ENCODE data around the gene CEP112. TPM values are rescaled to one million over a fixed set of nuclear protein-coding genes. Genes with fewer than 3 reads are reported as not detected.

Gene CEP112
- total and polyA plus RNA-seq, 2 of the 8 experiments (the other 6 are each of a cell fraction or from before 2014, with no cell fraction given): 0.62 to 3.1 TPM

DNA sequence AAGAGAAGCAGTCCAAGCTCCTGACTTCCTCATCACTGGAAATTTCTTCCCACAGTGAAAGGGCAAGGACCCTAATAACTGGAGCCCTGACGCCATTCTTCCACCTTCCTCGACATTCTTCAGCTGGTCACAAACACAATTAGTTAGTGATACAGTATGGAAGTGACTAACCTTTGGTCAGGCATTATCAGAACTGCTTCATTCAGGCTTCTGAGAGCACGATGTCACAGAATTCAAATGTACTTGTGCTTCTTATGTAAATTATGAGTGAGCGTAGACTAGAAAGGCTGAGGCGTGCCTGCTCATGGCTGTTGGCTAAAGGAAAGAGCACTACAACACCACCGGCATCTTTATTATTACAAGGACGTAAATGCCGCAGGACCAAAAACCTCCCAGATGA, 327.5 kb downstream of the CEP112 start:
- H3K9me3 ChIP-seq (ENCODE audit: insufficient read depth in 2 of 2, low read depth in 1 of 2, low read length in 1 of 2): peaks cover 0 to 18% of the 10 kb centered on the region in 2 experiments; a peak in 2 of 4 replicates
- no peak overlapping the region for H2BK5ac ChIP-seq (ENCODE audit: low read depth, low read length)
- no peak overlapping the region for H2BK12ac ChIP-seq (ENCODE audit: low read depth, low read length)
- H3K27ac ChIP-seq (ENCODE audit: low read depth, low read length): no peak overlapping the region
- no peak overlapping the region for H2BK15ac ChIP-seq (ENCODE audit: low read length)
- ChIA-PET POLR2A (ENCODE audit: partially characterized antibody) (no interaction called here), CTCF (ENCODE audit: partially characterized antibody) (interaction anchor here (0.6 to 1.6 kb wide), 4 partner anchors 8 to 634 kb away, joined by 3 to 5 read pairs (median 3); no protein-coding TSS in a partner anchor)
- no peaks in the 10 kb centered on the region for H3K36me3 ChIP-seq (ENCODE audit: control insufficient read depth in 2 of 4, insufficient read depth in 4 of 4, low read length in 3 of 4)
- H2AK5ac ChIP-seq (ENCODE audit: low read depth, low read length): no peak overlapping the region
- H3K14ac ChIP-seq (ENCODE audit: insufficient read length): no peak overlapping the region
- no peaks in the 10 kb centered on the region for H4K20me1 ChIP-seq (replicated peaks in 1 of 2; ENCODE audit: control insufficient read depth in 1 of 2, insufficient read depth in 2 of 2, low read length in 2 of 2)
- no peak overlapping the region for H4K5ac ChIP-seq (ENCODE audit: insufficient read length, low read depth, low read length)
- H3K56ac ChIP-seq (replicated peaks; ENCODE audit: insufficient read length, low read depth, low read length): no peak overlapping the region
- no peak overlapping the region for H2BK120ac ChIP-seq (replicated peaks; ENCODE audit: low read depth, low read length)
- no peaks in the 10 kb centered on the region for H3K4me1 ChIP-seq (replicated peaks in 1 of 4; ENCODE audit: control insufficient read depth in 3 of 4, insufficient read depth in 4 of 4, low read length in 3 of 4)
- no peak overlapping the region for H3K4me3 ChIP-seq (ENCODE audit: extremely low read depth in 1 of 4, insufficient read depth in 2 of 4, low read depth in 3 of 4, low read length in 4 of 4)
- no peak overlapping the region for H3K4ac ChIP-seq (replicated peaks; ENCODE audit: insufficient read length, low read depth, low read length)
- no peak overlapping the region for H3K23ac ChIP-seq (ENCODE audit: insufficient read length)
- H2AFZ ChIP-seq (ENCODE audit: low read length): no peak overlapping the region
- 84% methylated on average over 8 of the region's 8 CpGs; no CpG with 5 or more reads in 1 of the 2 experiments for WGBS, 2 experiments (ENCODE audit: extremely low coverage in 1 of 2, insufficient coverage in 1 of 2, insufficient read length in 1 of 2, insufficient replicate concordance in 2 of 2, low coverage in 1 of 2, low lambda C conversion rate in 2 of 2, missing lambda C conversion rate in 1 of 2)
- no peaks in the 10 kb centered on the region for H3K23me2 ChIP-seq (ENCODE audit: low read depth, low read length)
- no peaks in the 10 kb centered on the region for H3K79me2 ChIP-seq (ENCODE audit: control insufficient read depth in 1 of 2, insufficient read depth in 2 of 2, low read length in 2 of 2)
- H3K4me2 ChIP-seq (ENCODE audit: insufficient read depth in 1 of 2, low read depth in 2 of 2, low read length in 2 of 2): no peak overlapping the region
- no peak overlapping the region for H4K91ac ChIP-seq (replicated peaks; ENCODE audit: insufficient read length, low read length)
- no peak overlapping the region for H4K8ac ChIP-seq (ENCODE audit: extremely low read depth, insufficient read depth, low read length)
- no peak overlapping the region for H3K9ac ChIP-seq (replicated peaks in 1 of 4; ENCODE audit: extremely low read depth in 1 of 4, low read depth in 3 of 4, low read length in 3 of 4)
- no peak overlapping the region for H2BK20ac ChIP-seq (ENCODE audit: low read length)
- DNase-seq (ENCODE audit: low read depth in 1 of 2, low spot score in 2 of 2) (no peak), FAIRE-seq (no peak)
- no peaks in the 10 kb centered on the region for H3K79me1 ChIP-seq (ENCODE audit: low read depth, low read length)
- no peak overlapping the region for H3K18ac ChIP-seq (ENCODE audit: extremely low read depth, low read length)
- H3K27me3 ChIP-seq (replicated peaks in 1 of 4; ENCODE audit: control insufficient read depth in 3 of 4, extremely low read depth in 1 of 4, insufficient read depth in 3 of 4, low read length in 3 of 4): no peaks in the 10 kb centered on the region
- TF ChIP-seq CHD1 (IDR thresholded peaks at IDR 0.05; ENCODE audit: low read depth, low read length): no peak
- no peak for TF ChIP-seq POU5F1 (IDR thresholded peaks at IDR 0.05; ENCODE audit: low read depth, low read length)
- TF ChIP-seq RNF2 (IDR thresholded peaks at IDR 0.05; ENCODE audit: borderline replicate concordance, low read depth, low read length, missing control alignments, poor library complexity, severe bottlenecking): no peak
- TF ChIP-seq SP2 (IDR thresholded peaks at IDR 0.05; ENCODE audit: low read length): no peak
- TF ChIP-seq GABPA (IDR thresholded peaks at IDR 0.05; ENCODE audit: borderline replicate concordance, insufficient read depth, low read length): no peak
- TF ChIP-seq, protein P1, sequence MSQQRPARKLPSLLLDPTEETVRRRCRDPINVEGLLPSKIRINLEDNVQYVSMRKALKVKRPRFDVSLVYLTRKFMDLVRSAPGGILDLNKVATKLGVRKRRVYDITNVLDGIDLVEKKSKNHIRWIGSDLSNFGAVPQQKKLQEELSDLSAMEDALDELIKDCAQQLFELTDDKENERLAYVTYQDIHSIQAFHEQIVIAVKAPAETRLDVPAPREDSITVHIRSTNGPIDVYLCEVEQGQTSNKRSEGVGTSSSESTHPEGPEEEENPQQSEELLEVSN (IDR thresholded peaks at IDR 0.05): no peak
- no peak for TF ChIP-seq KDM1A (IDR thresholded peaks at IDR 0.05; ENCODE audit: borderline replicate concordance, low read length)
- TF ChIP-seq HDAC2 (IDR thresholded peaks at IDR 0.05; ENCODE audit: borderline replicate concordance in 1 of 2, low read depth in 2 of 2, low read length in 2 of 2): no peak
- TF ChIP-seq RBBP5 (IDR thresholded peaks at IDR 0.05; ENCODE audit: borderline replicate concordance, low read depth, low read length): no peak
- TF ChIP-seq, protein P2, sequence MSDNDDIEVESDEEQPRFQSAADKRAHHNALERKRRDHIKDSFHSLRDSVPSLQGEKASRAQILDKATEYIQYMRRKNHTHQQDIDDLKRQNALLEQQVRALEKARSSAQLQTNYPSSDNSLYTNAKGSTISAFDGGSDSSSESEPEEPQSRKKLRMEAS (IDR thresholded peaks at IDR 0.05): no peak
- no peak for TF ChIP-seq EZH2 (IDR thresholded peaks at IDR 0.05; ENCODE audit: low read depth, low read length, severe bottlenecking)

Measured in H1 (cell line).